Measurements from ENCODE around the gene PTPRG. TPM values are rescaled to one million over a fixed set of nuclear protein-coding genes. Genes with fewer than 3 reads are reported as not detected.

The PTPRG gene
- total RNA-seq, 1 experiment from 2014 or later = 69.3 TPM

- no peak overlapping the region for H2BK20ac ChIP-seq (ENCODE audit: low read depth, low read length, poor library complexity, severe bottlenecking)
- H4K20me1 ChIP-seq (ENCODE audit: control insufficient read depth, insufficient read depth, insufficient read length) = no peaks in the 10 kb centered on the region
- no peaks in the 10 kb centered on the region for H3K79me1 ChIP-seq (ENCODE audit: insufficient read depth, low read depth, low read length, poor library complexity, severe bottlenecking)
- no peak overlapping the region for H2BK15ac ChIP-seq (ENCODE audit: low read depth, low read length)
- H2BK12ac ChIP-seq (ENCODE audit: insufficient read length, low read depth, low read length) = no peak overlapping the region
- Mint-ChIP-seq H3K27ac (no peak overlapping the region), H3K4me1 (peaks cover 5 to 6% of the 10 kb centered on the region in 2 experiments; a peak in 3 of 4 replicates), H3K4me3 (no peak overlapping the region), H3K36me3 (ENCODE audit: insufficient read depth in 1 of 3, low read depth in 3 of 3) (peaks cover 12 to 15% (median 13%) of the 10 kb centered on the region in 3 experiments; a peak in 6 of 7 replicates), H3K27me3 (ENCODE audit: low read depth) (no peaks in the 10 kb centered on the region; the same call in 1 of the 2 replicates), H3K9me3 (no peaks in the 10 kb centered on the region)
- H2AFZ ChIP-seq (ENCODE audit: low read length) = no peak overlapping the region
- no peaks in the 10 kb centered on the region for H3K79me2 ChIP-seq (ENCODE audit: insufficient read depth, low read length)
- H4K8ac ChIP-seq (replicated peaks; ENCODE audit: insufficient read length, low read depth, low read length) = no peak overlapping the region
- H3K9ac ChIP-seq (ENCODE audit: extremely low read depth, insufficient read length, low read length) = no peak overlapping the region
- no CpG with 5 or more reads among the region's 1 CpG for WGBS (ENCODE audit: extremely low coverage, insufficient read length, low lambda C conversion rate)
- no peak overlapping the region for H3K23ac ChIP-seq (ENCODE audit: insufficient read length, low read depth, low read length)
- H3K56ac ChIP-seq (ENCODE audit: insufficient read length, low read depth, low read length) = no peak overlapping the region
- H3K4ac ChIP-seq (ENCODE audit: low read depth, low read length) = no peak overlapping the region
- H2BK5ac ChIP-seq (ENCODE audit: insufficient read length, low read length) = no peak overlapping the region
- H3T11ph ChIP-seq (ENCODE audit: low read length) = no peak overlapping the region
- DNase-seq = no peak
- no peaks in the 10 kb centered on the region for H3K4me1 ChIP-seq (ENCODE audit: insufficient read depth, low read length)
- no peaks in the 10 kb centered on the region for H3K27me3 ChIP-seq (ENCODE audit: insufficient read depth, low read length)
- H4K5ac ChIP-seq (ENCODE audit: insufficient read length, low read depth, low read length) = no peak overlapping the region
- no peak overlapping the region for H2AK5ac ChIP-seq (ENCODE audit: insufficient read length, low read length)
- H3K14ac ChIP-seq (ENCODE audit: insufficient read depth, low read length) = no peak overlapping the region
- no peak for TF ChIP-seq CTCF (conservative IDR thresholded peaks at IDR 0.05)
- no peak overlapping the region for H3K4me2 ChIP-seq (ENCODE audit: insufficient read depth, insufficient read length, low read length)
- no peak overlapping the region for H3K18ac ChIP-seq (ENCODE audit: insufficient read length, low read depth, low read length)
- H3K27ac ChIP-seq (ENCODE audit: insufficient read length, low read depth, low read length) = no peak overlapping the region
- H2BK120ac ChIP-seq (ENCODE audit: low read depth, low read length, poor library complexity, severe bottlenecking) = no peak overlapping the region
- H3K9me3 ChIP-seq (ENCODE audit: control insufficient read depth, low read depth, low read length) = no peaks in the 10 kb centered on the region
- H3K23me2 ChIP-seq (ENCODE audit: insufficient read length, low read depth, low read length, poor library complexity, severe bottlenecking) = no peaks in the 10 kb centered on the region
- no peak overlapping the region for H4K91ac ChIP-seq (ENCODE audit: insufficient read length, low read depth, low read length)
Measured at GRCh38 chr3:62153231-62153630, 591.9 kb downstream of the PTPRG start.
